H1 (cell line): ENCODE data around the gene CD81. TPM values are rescaled to one million over a fixed set of nuclear protein-coding genes. Genes with fewer than 3 reads are reported as not detected.

Source experiments
- CTBP2 ChIP-seq: IDR thresholded peaks from 2 replicates; pipeline ENCODE4 v1.7.0; 2011; ENCODE audit warnings: borderline replicate concordance, mild to moderate bottlenecking, moderate library complexity, mixed read lengths, low read length; ENCODE audit not compliant: insufficient read depth, insufficient read length
- PHF8 ChIP-seq: fragments of 200-600 bp; sonication (generic); conservative IDR thresholded peaks from 2 replicates; pipeline ENCODE4 v1.7.1; 2012; ENCODE audit warnings: low read depth, mild to moderate bottlenecking, inconsistent platforms, low read length, moderate library complexity
- POU5F1 ChIP-seq: IDR thresholded peaks from 2 replicates; pipeline ENCODE4 v1.6.1; 2011; ENCODE audit warnings: low read depth, mild to moderate bottlenecking, low read length, moderate library complexity
- SIX5 ChIP-seq: IDR thresholded peaks from 2 replicates; pipeline ENCODE4 v1.6.1; 2011; ENCODE audit warnings: mild to moderate bottlenecking, low read depth, low read length
- USF2 ChIP-seq: IDR thresholded peaks from 2 replicates; pipeline ENCODE4 v1.6.1; 2011; ENCODE audit warnings: low read length, improper control_type of control experiment
- polyA plus RNA-seq, 7 experiments: library from polyadenylated mRNA; depleted of rRNA in 3 of 7; stranded (reverse) in 5 of 7; unstranded in 2 of 7; fragments of >200 nt in 5 of 7; fragments of 200-250 nt in 2 of 7; gene quantifications; 1 replicate in 5 of 7; 2 replicates in 1 of 7; 4 replicates in 1 of 7; pipeline versions ENCODE4 v1.2.1 to v1.2.3, GENCODE V29; 2011 to 2013; ENCODE audit warnings: missing spikeins in 2 of 7, mixed read lengths in 2 of 7
- total RNA-seq: library from RNA; stranded (reverse); fragmentation: NEBNext Ultra II Directional; extraction: Animal tissue kit (Norgen Biotek cat#: 25700); gene quantifications from 2 replicates; pipeline ENCODE4 v1.2.1, GENCODE V29; 2021

Gene CD81
- total and polyA plus RNA-seq, 2 of the 8 experiments (the other 6 are each of a cell fraction or from before 2014, with no cell fraction given) = 238 to 309 TPM

- no peak for TF ChIP-seq USF2
- no peak for TF ChIP-seq SIX5
- no peak for TF ChIP-seq PHF8
- no peak for TF ChIP-seq CTBP2
- TF ChIP-seq POU5F1 = no peak
These were observed 15.3 kb downstream of the CD81 start (continued) for GRCh38 chr11:2392241-2392959.
